Measurements from ENCODE around the gene RHBDL2.

RHBDL2 gene

DNA sequence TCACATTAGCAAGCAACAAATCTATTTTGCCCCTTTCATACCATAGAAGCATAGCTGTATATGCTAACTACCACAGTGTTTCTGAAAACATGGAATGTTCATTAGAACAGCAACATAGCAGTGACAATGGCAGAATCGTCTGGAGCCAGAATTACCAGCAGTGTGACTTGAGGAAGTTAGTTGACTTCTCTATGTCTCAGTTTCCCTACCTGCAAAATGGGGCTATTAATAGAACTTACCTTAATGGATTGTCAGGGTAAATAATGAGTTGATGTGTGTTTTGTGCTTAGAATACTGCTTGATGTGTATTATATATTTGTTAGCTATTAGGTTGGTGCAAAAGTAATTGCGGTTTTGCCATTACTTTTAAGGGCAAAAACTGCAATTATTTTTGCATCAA, 45.5 kb downstream of the RHBDL2 start:
- Mint-ChIP-seq H3K36me3 (ENCODE audit: low read depth) (no peaks in the 10 kb centered on the region), H3K4me3 (no peak overlapping the region), H3K9me3 (no peaks in the 10 kb centered on the region), H3K27me3 (ENCODE audit: low read depth, poor library complexity) (peaks cover 3% of the 10 kb centered on the region), H3K4me1 (no peaks in the 10 kb centered on the region), H3K27ac (no peak overlapping the region)
- TF ChIP-seq, protein P1, sequence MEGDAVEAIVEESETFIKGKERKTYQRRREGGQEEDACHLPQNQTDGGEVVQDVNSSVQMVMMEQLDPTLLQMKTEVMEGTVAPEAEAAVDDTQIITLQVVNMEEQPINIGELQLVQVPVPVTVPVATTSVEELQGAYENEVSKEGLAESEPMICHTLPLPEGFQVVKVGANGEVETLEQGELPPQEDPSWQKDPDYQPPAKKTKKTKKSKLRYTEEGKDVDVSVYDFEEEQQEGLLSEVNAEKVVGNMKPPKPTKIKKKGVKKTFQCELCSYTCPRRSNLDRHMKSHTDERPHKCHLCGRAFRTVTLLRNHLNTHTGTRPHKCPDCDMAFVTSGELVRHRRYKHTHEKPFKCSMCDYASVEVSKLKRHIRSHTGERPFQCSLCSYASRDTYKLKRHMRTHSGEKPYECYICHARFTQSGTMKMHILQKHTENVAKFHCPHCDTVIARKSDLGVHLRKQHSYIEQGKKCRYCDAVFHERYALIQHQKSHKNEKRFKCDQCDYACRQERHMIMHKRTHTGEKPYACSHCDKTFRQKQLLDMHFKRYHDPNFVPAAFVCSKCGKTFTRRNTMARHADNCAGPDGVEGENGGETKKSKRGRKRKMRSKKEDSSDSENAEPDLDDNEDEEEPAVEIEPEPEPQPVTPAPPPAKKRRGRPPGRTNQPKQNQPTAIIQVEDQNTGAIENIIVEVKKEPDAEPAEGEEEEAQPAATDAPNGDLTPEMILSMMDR (IDR thresholded peaks at IDR 0.05) = no peak
- DNase-seq = no peak

GRCh38 chr1:38892976-38893375, 48.7 kb downstream of the RHBDL2 start:
- TF ChIP-seq, protein P1 (IDR thresholded peaks at IDR 0.05) = no peak
- H3K36me3 Mint-ChIP-seq (ENCODE audit: low read depth) = no peaks in the 10 kb centered on the region
- no peaks in the 10 kb centered on the region for H3K4me1 Mint-ChIP-seq
- no peak overlapping the region for H3K4me3 Mint-ChIP-seq
- H3K9me3 Mint-ChIP-seq = no peaks in the 10 kb centered on the region
- no peak for DNase-seq
- peaks cover 7% of the 10 kb centered on the region for H3K27me3 Mint-ChIP-seq (ENCODE audit: low read depth, poor library complexity)
- no peak overlapping the region for H3K27ac Mint-ChIP-seq

- no peak overlapping the region for H3K27ac Mint-ChIP-seq
- no peak overlapping the region for H3K4me3 Mint-ChIP-seq
- peaks cover 7% of the 10 kb centered on the region for H3K27me3 Mint-ChIP-seq (ENCODE audit: low read depth, poor library complexity)
- no peaks in the 10 kb centered on the region for H3K36me3 Mint-ChIP-seq (ENCODE audit: low read depth)
- no peak for DNase-seq
- H3K9me3 Mint-ChIP-seq = no peaks in the 10 kb centered on the region
- TF ChIP-seq, protein P1 (IDR thresholded peaks at IDR 0.05) = no peak
- no peaks in the 10 kb centered on the region for H3K4me1 Mint-ChIP-seq
Observed at GRCh38 chr1:38891753-38892152, 49.9 kb downstream of the RHBDL2 start.

- DNase-seq = no peak
- TF ChIP-seq, protein P1 (IDR thresholded peaks at IDR 0.05) = no peak
- Mint-ChIP-seq H3K4me3 (no peak overlapping the region), H3K4me1 (no peaks in the 10 kb centered on the region), H3K36me3 (ENCODE audit: low read depth) (no peaks in the 10 kb centered on the region), H3K27me3 (ENCODE audit: low read depth, poor library complexity) (peaks cover 12% of the 10 kb centered on the region), H3K9me3 (no peaks in the 10 kb centered on the region), H3K27ac (no peak overlapping the region)
Observed at GRCh38 chr1:38889589-38889988, 52.0 kb downstream of the RHBDL2 start.

GRCh38 chr1:38888423-38889333, 53.0 kb downstream of the RHBDL2 start:
- TF ChIP-seq, protein P1 (IDR thresholded peaks at IDR 0.05) = no peak
- Mint-ChIP-seq H3K4me3 (no peak overlapping the region), H3K4me1 (no peaks in the 10 kb centered on the region), H3K36me3 (ENCODE audit: low read depth) (no peaks in the 10 kb centered on the region), H3K27me3 (ENCODE audit: low read depth, poor library complexity) (peaks cover 12% of the 10 kb centered on the region), H3K27ac (no peak overlapping the region), H3K9me3 (no peaks in the 10 kb centered on the region)
- no peak for DNase-seq

GRCh38 chr1:38885092-38885491, 56.5 kb downstream of the RHBDL2 start:
- TF ChIP-seq, protein P1 (IDR thresholded peaks at IDR 0.05) = no peak
- H3K27ac Mint-ChIP-seq = no peak overlapping the region
- H3K4me3 Mint-ChIP-seq = no peak overlapping the region
- no peaks in the 10 kb centered on the region for H3K36me3 Mint-ChIP-seq (ENCODE audit: low read depth)
- H3K27me3 Mint-ChIP-seq (ENCODE audit: low read depth, poor library complexity) = peaks cover 9% of the 10 kb centered on the region
- no peak for DNase-seq
- no peaks in the 10 kb centered on the region for H3K4me1 Mint-ChIP-seq
- no peaks in the 10 kb centered on the region for H3K9me3 Mint-ChIP-seq
